Breast epithelium (tissue), 4 donors: ENCODE data around the gene ABLIM2. TPM values are rescaled to one million over a fixed set of nuclear protein-coding genes. Genes with fewer than 3 reads are reported as not detected.

ENCODE experiments used
- DNase-seq, 2 donors: peaks; one replicate each; pipeline ENCODE4 v3.0.0-alpha.2; 2019; ENCODE audit warnings: low spot score in 2 of 2
- H3K27ac ChIP-seq, 2 donors: fragments of 200-600 bp; sonication (generic) in 1 of 2; one replicate each; pipeline ENCODE4 v1.5.1; 2016 to 2019; ENCODE audit warnings: mild to moderate bottlenecking in 1 of 2
- H3K27me3 ChIP-seq, 2 donors: fragments of 200-600 bp; sonication (generic) in 1 of 2; one replicate each; pipeline versions ENCODE4 v1.5.1 to v1.6.0; 2017 to 2019; ENCODE audit warnings: control low read depth in 1 of 2, mild to moderate bottlenecking in 1 of 2
- H3K36me3 ChIP-seq: fragments of 200-600 bp; one replicate; pipeline ENCODE4 v1.5.1; 2019
- H3K4me1 ChIP-seq, 2 donors: fragments of 200-600 bp; sonication (generic); one replicate each; pipeline ENCODE4 v1.5.1; 2016 to 2019; ENCODE audit warnings: control low read depth in 1 of 2
- H3K4me3 ChIP-seq, 3 donors: fragments of 200-600 bp; sonication (generic); 1 replicate in 2 of 3; 2 replicates in 1 of 3; pipeline ENCODE4 v1.5.1; 2016 to 2019; ENCODE audit warnings: mild to moderate bottlenecking in 3 of 3, moderate library complexity in 2 of 3
- H3K9me3 ChIP-seq, 2 donors: fragments of 200-600 bp; sonication (generic) in 1 of 2; one replicate each; pipeline ENCODE4 v1.5.1; 2016 to 2019; ENCODE audit warnings: control low read depth in 1 of 2
- CTCF ChIP-seq, 3 donors: fragments of 450-650 bp; IDR thresholded peaks; one replicate each; pipeline ENCODE4 v1.5.1; 2016 to 2017; ENCODE audit warnings: antibody characterized with exemption in 3 of 3, mild to moderate bottlenecking in 3 of 3, moderate library complexity in 3 of 3
- POLR2A ChIP-seq: fragments of 450-650 bp; IDR thresholded peaks from one replicate; pipeline ENCODE4 v1.6.1; 2016; ENCODE audit warnings: antibody characterized with exemption, mild to moderate bottlenecking, moderate library complexity
- POLR2AphosphoS5 ChIP-seq, 3 donors: sonication (generic); formaldehyde crosslinking; IDR thresholded peaks; one replicate each; pipeline ENCODE4 v1.6.1; 2017; ENCODE audit warnings: antibody characterized with exemption in 3 of 3
- intact Hi-C: fragments of 100-400 bp; cut with DNase I; formaldehyde crosslinking; loops from one replicate; pipeline ENCODE4 v1.15.1; 2023; ENCODE audit warnings: low total_unique reads
- total RNA-seq, 3 donors: library from RNA; depleted of rRNA; stranded (reverse); fragments of >200 nt; gene quantifications; one replicate each; pipeline ENCODE4 v1.1.0, GENCODE V29; 2016

Gene ABLIM2
- total RNA-seq, 3 donors from 2014 or later, result 4.8 to 11.5 (median 8.2) TPM

DNA sequence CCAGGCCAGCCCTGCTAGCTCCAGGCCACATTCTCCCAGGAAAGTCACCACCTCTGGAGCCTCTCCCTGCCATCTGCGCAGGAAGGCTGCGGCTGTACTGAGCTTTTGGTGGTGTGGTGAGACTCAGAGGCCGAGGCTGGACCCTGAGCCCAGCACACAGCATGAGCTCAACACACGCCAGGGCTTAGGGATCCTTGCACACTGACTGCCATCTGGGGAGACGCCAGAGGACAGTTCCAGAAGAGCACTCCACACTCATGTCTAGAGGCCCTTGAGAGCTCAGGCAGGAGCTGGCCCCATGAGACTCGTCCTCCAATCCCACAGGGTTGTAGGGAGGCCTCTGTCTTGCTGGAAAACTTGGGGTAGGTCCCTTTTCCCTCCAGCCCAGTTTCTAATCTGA, 40.6 kb downstream of the ABLIM2 start:
- Histone ChIP-seq H3K27ac (no peak overlapping the region), H3K4me3 (no peak overlapping the region), H3K36me3 (no peaks in the 10 kb centered on the region), H3K4me1 (no peaks in the 10 kb centered on the region), H3K27me3 (no peaks in the 10 kb centered on the region), H3K9me3 (no peaks in the 10 kb centered on the region)
- intact Hi-C loops, result no loop called here
- no peak for DNase-seq
- TF ChIP-seq POLR2A (no peak), POLR2AphosphoS5 (IDR thresholded peaks at IDR 0.05) (no peak), CTCF (IDR thresholded peaks at IDR 0.05) (no peak)

- Histone ChIP-seq H3K9me3 (no peaks in the 10 kb centered on the region), H3K36me3 (no peaks in the 10 kb centered on the region), H3K4me1 (no peaks in the 10 kb centered on the region), H3K27ac (no peak overlapping the region), H3K27me3 (no peaks in the 10 kb centered on the region), H3K4me3 (no peak overlapping the region)
- TF ChIP-seq CTCF (IDR thresholded peaks at IDR 0.05), result no peak
- TF ChIP-seq POLR2AphosphoS5 (IDR thresholded peaks at IDR 0.05), result no peak
- no peak for TF ChIP-seq POLR2A
- intact Hi-C loops, result no loop called here
- DNase-seq, result no peak
Observed at GRCh38 chr4:8117278-8117682, 41.3 kb downstream of the ABLIM2 start.

GRCh38 chr4:8115916-8116315, 42.7 kb downstream of the ABLIM2 start:
- DNase-seq, result no peak
- Histone ChIP-seq H3K36me3 (no peaks in the 10 kb centered on the region), H3K27ac (no peak overlapping the region), H3K4me1 (no peaks in the 10 kb centered on the region), H3K9me3 (no peaks in the 10 kb centered on the region), H3K27me3 (no peaks in the 10 kb centered on the region), H3K4me3 (no peak overlapping the region)
- intact Hi-C loops, result no loop called here
- TF ChIP-seq POLR2AphosphoS5 (IDR thresholded peaks at IDR 0.05), result no peak
- no peak for TF ChIP-seq CTCF (IDR thresholded peaks at IDR 0.05)
- no peak for TF ChIP-seq POLR2A

DNA sequence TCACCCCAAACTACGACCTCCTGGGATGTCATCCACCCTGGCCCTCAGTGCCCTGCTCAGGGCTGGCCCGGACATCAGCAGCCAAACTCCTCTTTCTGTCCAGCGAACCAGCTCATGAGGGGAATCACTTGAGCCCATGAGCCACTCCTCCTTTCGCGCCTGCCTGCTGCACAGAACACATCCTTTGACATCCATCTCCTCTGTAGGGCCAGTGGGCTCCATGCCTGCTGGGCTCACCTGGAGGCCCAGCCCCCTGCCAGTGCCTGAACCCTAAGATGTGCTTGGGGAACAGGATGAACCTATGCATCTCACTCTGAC, 43.5 kb downstream of the ABLIM2 start:
- H3K9me3 ChIP-seq, result no peaks in the 10 kb centered on the region
- H3K36me3 ChIP-seq, result no peaks in the 10 kb centered on the region
- intact Hi-C loops, result no loop called here
- H3K4me3 ChIP-seq, result no peak overlapping the region
- H3K4me1 ChIP-seq, result no peaks in the 10 kb centered on the region
- H3K27ac ChIP-seq, result no peak overlapping the region
- DNase-seq, result no peak
- H3K27me3 ChIP-seq, result no peaks in the 10 kb centered on the region
- TF ChIP-seq POLR2A (no peak), CTCF (IDR thresholded peaks at IDR 0.05) (no peak), POLR2AphosphoS5 (IDR thresholded peaks at IDR 0.05) (no peak)

DNA sequence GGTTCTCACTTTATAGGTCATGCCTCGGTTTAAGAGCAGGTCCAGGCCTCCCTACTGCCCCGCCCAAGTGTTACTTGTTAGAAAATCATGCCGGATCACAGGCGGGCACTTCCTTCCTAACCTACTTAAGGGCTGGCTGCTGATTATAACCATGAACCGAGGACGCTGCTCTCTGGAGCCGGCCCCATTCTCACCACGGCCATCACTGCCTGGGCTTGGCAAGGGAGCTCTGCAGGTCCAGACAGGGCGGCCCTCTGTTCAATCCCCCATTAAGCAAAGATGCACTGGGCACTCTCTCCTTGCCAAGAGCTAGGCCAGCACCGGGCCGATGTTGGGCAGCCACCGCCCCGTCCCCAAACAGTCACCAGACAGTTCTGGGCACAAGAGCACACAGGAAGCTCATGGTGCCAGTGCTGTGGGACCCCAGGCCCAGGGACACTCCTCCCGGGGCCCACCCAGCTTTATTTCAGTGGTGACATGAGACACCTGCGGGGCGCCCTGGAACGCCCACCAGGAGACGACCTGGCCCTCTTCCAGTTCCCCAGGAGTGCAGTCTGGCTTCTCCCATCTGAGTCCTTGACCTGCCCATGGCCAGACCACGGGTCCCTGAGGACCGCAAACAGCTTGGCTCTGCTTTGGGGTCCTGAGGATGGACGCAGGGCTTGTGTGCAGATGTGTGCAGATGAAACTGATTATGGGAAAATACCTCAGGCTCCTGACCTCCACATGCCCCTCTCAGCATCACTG, 44.0 kb downstream of the ABLIM2 start:
- Histone ChIP-seq H3K36me3 (no peaks in the 10 kb centered on the region), H3K4me1 (no peaks in the 10 kb centered on the region), H3K27me3 (no peaks in the 10 kb centered on the region), H3K27ac (no peak overlapping the region), H3K4me3 (no peak overlapping the region), H3K9me3 (no peaks in the 10 kb centered on the region)
- TF ChIP-seq CTCF (IDR thresholded peaks at IDR 0.05) (no peak), POLR2AphosphoS5 (IDR thresholded peaks at IDR 0.05) (no peak), POLR2A (no peak)
- intact Hi-C loops, result no loop called here
- DNase-seq, result no peak
